Muscle layer of duodenum (tissue), 2 donors: ENCODE measurements around the gene RBM17.

ENCODE experiments used
- H3K27ac ChIP-seq: one replicate; pipeline ENCODE4 v1.7.0; 2013; ENCODE audit warnings: mild to moderate bottlenecking, low read length
- H3K27me3 ChIP-seq: one replicate; pipeline ENCODE4 v1.7.0; 2013; ENCODE audit warnings: low read depth, mild to moderate bottlenecking, control low read depth, low read length
- H3K36me3 ChIP-seq, 2 donors: one replicate each; pipeline ENCODE4 v1.7.0; 2013; ENCODE audit warnings: low read length in 2 of 2, control low read depth in 1 of 2, mild to moderate bottlenecking in 1 of 2; ENCODE audit not compliant: insufficient read depth in 2 of 2, control insufficient read depth in 1 of 2
- H3K4me1 ChIP-seq, 2 donors: one replicate each; pipeline ENCODE4 v1.7.0; 2013; ENCODE audit warnings: low read length in 2 of 2, mild to moderate bottlenecking in 2 of 2, control low read depth in 1 of 2, moderate library complexity in 1 of 2; ENCODE audit not compliant: insufficient read depth in 2 of 2, control insufficient read depth in 1 of 2
- H3K4me3 ChIP-seq, 2 donors: one replicate each; pipeline ENCODE4 v1.7.0; 2013; ENCODE audit warnings: low read length in 2 of 2, low read depth in 1 of 2, mild to moderate bottlenecking in 1 of 2
- H3K9me3 ChIP-seq, 2 donors: one replicate each; pipeline ENCODE4 v1.7.0; 2013; ENCODE audit warnings: low read length in 2 of 2, control low read depth in 1 of 2, mild to moderate bottlenecking in 1 of 2; ENCODE audit not compliant: control insufficient read depth in 1 of 2
- donor health status: healthy.

Gene RBM17

DNA sequence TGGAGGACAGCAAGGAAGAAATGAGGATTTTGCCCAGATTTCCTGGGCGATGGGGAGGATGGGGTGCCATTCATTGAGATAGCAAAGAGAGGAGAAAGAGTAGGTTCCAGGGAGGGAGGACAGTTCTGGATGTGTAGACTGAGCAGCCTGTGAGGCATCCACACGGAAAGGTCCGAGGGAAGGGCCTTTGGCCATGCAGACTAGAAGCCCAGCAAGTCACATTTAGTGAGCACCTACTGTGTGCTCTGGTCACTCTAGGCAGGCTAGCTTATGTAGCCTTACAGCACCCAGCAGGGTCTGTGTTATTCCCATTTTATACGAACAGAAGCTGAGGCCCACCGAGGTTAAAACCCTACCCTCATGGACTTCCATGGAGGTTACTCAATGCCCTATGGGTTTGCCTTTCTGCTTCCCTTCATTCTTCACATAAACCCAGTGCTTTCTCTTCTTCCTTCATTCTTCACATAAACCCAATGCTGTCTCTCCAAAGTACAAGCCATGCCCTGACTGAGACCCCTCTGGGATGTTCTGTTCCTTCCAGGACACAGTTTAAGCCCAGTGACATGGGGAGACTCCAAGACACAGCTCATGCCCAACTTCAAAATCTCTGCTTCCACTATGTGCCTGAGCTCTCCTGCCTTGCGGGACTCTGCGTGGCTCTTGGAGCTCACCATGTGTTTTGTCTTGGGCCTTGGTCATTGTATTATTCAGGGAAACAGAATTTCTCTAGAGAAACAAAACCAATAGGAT is 40.4 kb upstream of the RBM17 start:
- Histone ChIP-seq H3K27me3 (no peaks in the 10 kb centered on the region), H3K4me1 (no peaks in the 10 kb centered on the region), H3K36me3 (no peaks in the 10 kb centered on the region), H3K27ac (no peak overlapping the region), H3K9me3 (no peaks in the 10 kb centered on the region), H3K4me3 (no peak overlapping the region)

DNA sequence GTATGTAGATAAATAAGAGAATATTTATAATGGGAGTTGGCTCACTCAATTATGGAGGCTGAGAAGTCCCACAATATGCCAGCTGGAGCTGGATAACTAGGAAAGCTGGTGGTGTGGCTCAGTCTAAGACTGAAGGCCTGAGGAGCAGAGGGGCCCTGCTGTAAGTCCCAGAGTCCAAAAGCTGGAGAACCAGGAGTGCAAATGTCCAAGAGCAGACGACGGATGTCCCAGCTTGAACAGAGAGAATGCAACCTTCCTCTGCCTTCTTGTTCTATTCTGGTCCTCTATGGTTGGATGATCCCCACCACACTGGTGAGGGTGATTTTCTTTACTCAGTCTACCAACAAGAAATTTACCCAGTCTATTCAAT is 39.8 kb upstream of the RBM17 start:
- H3K36me3 ChIP-seq: no peaks in the 10 kb centered on the region
- H3K27me3 ChIP-seq: no peaks in the 10 kb centered on the region
- H3K4me1 ChIP-seq: no peaks in the 10 kb centered on the region
- no peak overlapping the region for H3K4me3 ChIP-seq
- no peak overlapping the region for H3K27ac ChIP-seq
- H3K9me3 ChIP-seq: no peaks in the 10 kb centered on the region

DNA sequence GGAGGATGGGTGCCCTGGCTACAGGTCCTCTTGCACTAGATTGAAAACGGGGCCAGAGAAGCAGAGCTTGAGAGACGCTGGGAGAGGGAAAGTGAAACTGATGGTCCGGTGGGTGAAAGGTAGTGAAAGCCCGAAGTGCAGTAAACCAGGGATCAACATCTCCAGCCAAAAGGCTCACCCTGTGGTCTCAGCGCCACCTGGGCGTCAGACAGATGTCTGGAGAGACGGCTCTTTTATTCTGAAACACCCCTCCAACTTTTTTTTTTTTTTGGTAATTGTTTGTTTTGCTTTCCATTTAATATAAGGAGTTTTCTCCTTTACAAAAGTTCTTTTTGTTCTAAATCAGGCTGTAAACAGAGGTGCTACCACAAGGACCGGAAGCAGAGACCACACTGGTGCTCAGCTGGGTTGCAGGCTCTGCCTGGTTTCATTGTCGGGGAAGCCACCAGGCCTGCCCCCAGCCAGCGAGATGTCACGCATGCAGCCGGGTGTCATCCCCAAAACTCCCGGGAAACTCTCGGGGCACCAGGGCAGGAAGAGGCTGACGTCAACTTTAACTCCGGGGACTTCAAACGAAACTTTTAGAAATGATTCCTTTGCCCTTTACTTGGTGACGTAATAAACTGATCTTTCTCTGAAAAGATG is 37.9 kb upstream of the RBM17 start:
- no peaks in the 10 kb centered on the region for H3K4me1 ChIP-seq
- H3K4me3 ChIP-seq: peak overlapping the region; percentile 52 to 70
- H3K36me3 ChIP-seq: no peaks in the 10 kb centered on the region
- peak overlapping the region; percentile 83 for H3K27ac ChIP-seq
- no peaks in the 10 kb centered on the region for H3K27me3 ChIP-seq
- no peaks in the 10 kb centered on the region for H3K9me3 ChIP-seq

GRCh38 chr10:6052247-6053221 is 36.3 kb upstream of the RBM17 start:
- H3K4me3 ChIP-seq: no peak overlapping the region
- peak overlapping the region; percentile 19 for H3K27ac ChIP-seq
- no peaks in the 10 kb centered on the region for H3K27me3 ChIP-seq
- H3K9me3 ChIP-seq: no peaks in the 10 kb centered on the region
- H3K36me3 ChIP-seq: no peaks in the 10 kb centered on the region
- H3K4me1 ChIP-seq: no peaks in the 10 kb centered on the region

DNA sequence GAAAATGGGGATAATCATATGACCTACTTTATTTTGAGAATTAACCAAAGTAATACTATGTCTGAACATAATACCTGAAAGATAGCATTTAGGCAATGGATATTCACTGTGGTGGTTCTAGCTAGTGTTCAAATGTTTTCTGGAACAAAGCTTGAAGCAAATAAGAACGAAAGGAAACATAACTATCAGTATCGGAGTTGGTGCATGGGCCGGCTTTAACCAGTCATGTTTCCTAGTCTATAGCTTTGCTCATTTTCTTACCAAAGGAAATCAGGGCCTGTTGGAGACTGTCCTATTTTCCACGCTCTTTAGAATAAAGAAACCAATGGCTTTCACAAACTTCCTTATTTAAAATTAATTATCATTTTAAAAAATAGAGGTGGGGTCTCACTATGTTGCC is 35.5 kb upstream of the RBM17 start:
- Histone ChIP-seq H3K4me3 (no peak overlapping the region), H3K27me3 (no peaks in the 10 kb centered on the region), H3K4me1 (no peaks in the 10 kb centered on the region), H3K27ac (no peak overlapping the region), H3K36me3 (no peaks in the 10 kb centered on the region), H3K9me3 (no peaks in the 10 kb centered on the region)

GRCh38 chr10:6053816-6054631 is 34.8 kb upstream of the RBM17 start:
- Histone ChIP-seq H3K27me3 (no peaks in the 10 kb centered on the region), H3K4me1 (no peaks in the 10 kb centered on the region), H3K4me3 (no peak overlapping the region), H3K9me3 (no peaks in the 10 kb centered on the region), H3K36me3 (no peaks in the 10 kb centered on the region), H3K27ac (no peak overlapping the region)

DNA sequence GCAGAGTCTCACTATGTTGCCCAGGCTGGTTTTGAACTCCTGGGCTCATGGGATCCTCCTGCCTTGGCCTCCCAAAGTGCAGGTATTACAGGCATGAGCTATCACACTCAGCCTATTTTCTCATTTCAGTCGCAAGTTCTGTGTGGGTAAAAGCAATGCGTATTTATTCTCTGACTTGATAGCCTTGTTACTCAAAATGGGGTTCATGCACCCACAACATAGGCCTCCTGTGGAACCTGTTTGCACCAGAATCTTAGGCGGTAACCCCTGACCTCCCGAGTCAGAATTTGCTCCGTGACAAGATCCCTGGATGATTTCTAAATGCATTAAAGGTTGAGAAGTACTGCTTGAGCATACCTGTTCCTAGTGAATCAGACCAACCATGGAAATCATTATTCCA is 34.0 kb upstream of the RBM17 start:
- Histone ChIP-seq H3K36me3 (no peaks in the 10 kb centered on the region), H3K4me1 (no peaks in the 10 kb centered on the region), H3K4me3 (no peak overlapping the region), H3K27ac (no peak overlapping the region), H3K27me3 (no peaks in the 10 kb centered on the region), H3K9me3 (no peaks in the 10 kb centered on the region)

GRCh38 chr10:6055929-6056328 is 32.9 kb upstream of the RBM17 start:
- no peaks in the 10 kb centered on the region for H3K9me3 ChIP-seq
- no peak overlapping the region for H3K4me3 ChIP-seq
- no peaks in the 10 kb centered on the region for H3K36me3 ChIP-seq
- no peaks in the 10 kb centered on the region for H3K27me3 ChIP-seq
- no peaks in the 10 kb centered on the region for H3K4me1 ChIP-seq
- H3K27ac ChIP-seq: no peak overlapping the region

DNA sequence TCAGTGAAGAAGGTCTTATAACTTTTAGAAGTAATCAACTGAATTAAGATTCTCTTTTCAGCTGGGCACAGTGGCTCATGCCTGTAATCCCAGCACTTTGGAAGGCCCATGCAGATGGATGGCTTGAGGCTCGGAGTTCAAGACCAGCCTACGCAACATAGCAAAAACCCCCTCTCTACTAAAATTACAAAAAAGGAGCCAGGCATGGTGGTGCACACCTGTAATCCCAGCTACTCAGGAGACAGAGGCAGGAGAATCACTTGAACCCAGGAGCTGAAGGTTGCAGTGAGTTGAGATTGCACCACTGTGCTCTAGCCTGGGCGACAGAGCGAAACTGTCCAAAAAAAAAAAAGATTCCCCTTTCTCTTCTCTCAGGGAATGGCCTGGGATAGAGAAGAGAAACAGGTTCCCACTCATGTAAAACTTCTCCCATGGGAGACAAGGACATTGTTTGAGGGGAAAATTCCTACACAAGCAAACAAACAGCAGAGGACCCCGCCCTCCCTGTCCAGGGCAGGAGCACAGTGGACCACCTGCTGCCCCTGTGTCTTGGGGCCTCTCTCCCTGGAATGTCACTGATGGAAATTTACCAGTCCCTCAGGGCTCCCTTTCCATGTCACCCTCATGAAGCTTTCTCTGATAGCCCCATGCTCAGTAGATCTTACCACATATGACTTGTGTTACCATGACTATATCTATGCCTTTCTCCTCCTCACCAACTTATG is 32.3 kb upstream of the RBM17 start:
- Histone ChIP-seq H3K9me3 (no peaks in the 10 kb centered on the region), H3K27ac (no peak overlapping the region), H3K4me1 (no peaks in the 10 kb centered on the region), H3K27me3 (no peaks in the 10 kb centered on the region), H3K36me3 (no peaks in the 10 kb centered on the region), H3K4me3 (no peak overlapping the region)

GRCh38 chr10:6058682-6059475 is 30.0 kb upstream of the RBM17 start:
- Histone ChIP-seq H3K27me3 (no peaks in the 10 kb centered on the region), H3K4me3 (no peak overlapping the region), H3K36me3 (no peaks in the 10 kb centered on the region), H3K9me3 (no peaks in the 10 kb centered on the region), H3K4me1 (no peaks in the 10 kb centered on the region), H3K27ac (no peak overlapping the region)
